ENCODE measurements around the gene HNRNPCL2.
"Not testable (repeated sequence)": the region's sequence is repeated elsewhere in the genome, so short reads cannot be mapped to it uniquely, and the experiment has no call there.

Gene HNRNPCL2

GRCh38 chr1:13116754-13117153 is at the start of gene HNRNPCL2:
Gene HNRNPCL2, minus strand, starts transcription at chr1:13116854. Its CDS starts 454 bp downstream, at chr1:13116400.
- not testable (repeated sequence) for DNase-seq

GRCh38 chr1:13165531-13165930 is 48.9 kb upstream of the HNRNPCL2 start, which contains the start of gene HNRNPCL4:
Gene HNRNPCL4, minus strand, starts transcription at chr1:13165631. Its CDS starts 164 bp downstream, at chr1:13165467.
- DNase-seq, result not testable (repeated sequence)

- DNase-seq, result not testable (repeated sequence)
Measured at GRCh38 chr1:13155909-13156308, 39.3 kb upstream of the HNRNPCL2 start, which contains the start of gene PRAMEF26. Gene PRAMEF26, minus strand, starts transcription at chr1:13156009. Its CDS starts 2,914 bp downstream, at chr1:13153095.

- DNase-seq, result not testable (repeated sequence)
Measured at GRCh38 chr1:13070474-13070873, 46.2 kb downstream of the HNRNPCL2 start, which contains the start of gene PRAMEF25. Gene PRAMEF25, plus strand, starts transcription at chr1:13070774. Its CDS starts 2,920 bp downstream, at chr1:13073694.
